Prostate gland (tissue), 2 donors: ENCODE data around the gene BRD3OS. TPM values are rescaled to one million over a fixed set of nuclear protein-coding genes. Genes with fewer than 3 reads are reported as not detected.

Experiments used
- DNase-seq: peaks from one replicate; pipeline ENCODE4 v3.0.0-alpha.2; 2019; ENCODE audit warnings: low spot score
- H3K27ac ChIP-seq, 2 donors: fragments of 200-600 bp; sonication (generic); 2 replicates each; pipeline ENCODE4 v1.5.1; 2017 to 2019
- H3K27me3 ChIP-seq: fragments of 200-600 bp; sonication (generic); replicated peaks from 2 replicates; pipeline ENCODE4 v1.5.1; 2019; ENCODE audit not compliant: insufficient read depth
- H3K36me3 ChIP-seq, 2 donors: fragments of 200-600 bp; sonication (generic); 1 replicate in 1 of 2; 2 replicates in 1 of 2; pipeline versions ENCODE4 v1.5.1 to v1.8.1; 2017 to 2019
- H3K4me1 ChIP-seq: fragments of 200-600 bp; sonication (generic); replicated peaks from 2 replicates; pipeline ENCODE4 v1.5.1; 2019
- H3K4me3 ChIP-seq, 2 donors: fragments of 200-600 bp; sonication (generic); 2 replicates each; pipeline ENCODE4 v1.5.1; 2017 to 2019
- H3K9me3 ChIP-seq: fragments of 200-600 bp; sonication (generic); 2 replicates; pipeline ENCODE4 v1.5.1; 2017
- POLR2A ChIP-seq: fragments of 450-650 bp; IDR thresholded peaks from one replicate; pipeline ENCODE4 v1.6.1; 2016; ENCODE audit warnings: antibody characterized with exemption, mild to moderate bottlenecking
- POLR2AphosphoS5 ChIP-seq: sonication (generic); formaldehyde crosslinking; IDR thresholded peaks from one replicate; pipeline ENCODE4 v1.6.1; 2017; ENCODE audit warnings: antibody characterized with exemption
- WGBS: methylation state at CpG from one replicate; pipeline ENCODE4 v1.1.5; 2018; 5-methylcytosine and 5-hydroxymethylcytosine counted together
- intact Hi-C: fragments of 100-400 bp; cut with DNase I; formaldehyde crosslinking; loops from one replicate; pipeline ENCODE4 v1.14.2; 2022
- total RNA-seq, 2 donors: library from RNA; depleted of rRNA; stranded (reverse); fragments of >200 nt; gene quantifications; one replicate each; pipeline ENCODE4 v1.1.0, GENCODE V29; 2016
- TF ChIP-seq, protein P1 (sequence below), 4 experiments: fragments of 200-600 bp in 2 of 4; fragments of 450-650 bp in 2 of 4; sonication (generic) in 2 of 4; IDR thresholded peaks; 1 replicate in 3 of 4; 2 replicates in 1 of 4; pipeline ENCODE4 v1.5.1; 2016 to 2019; ENCODE audit warnings: antibody characterized with exemption in 4 of 4, mild to moderate bottlenecking in 2 of 4, moderate library complexity in 2 of 4

BRD3OS gene
- total RNA-seq, 2 donors from 2014 or later = 16.2 to 30.1 TPM

- Histone ChIP-seq H3K4me1 (no peaks in the 10 kb centered on the region), H3K27ac (no peak overlapping the region), H3K27me3 (no peaks in the 10 kb centered on the region), H3K36me3 (no peaks in the 10 kb centered on the region), H3K9me3 (no peaks in the 10 kb centered on the region), H3K4me3 (no peak overlapping the region)
- intact Hi-C loops = no loop called here
- DNase-seq = no peak
- TF ChIP-seq POLR2AphosphoS5 (no peak), POLR2A (no peak)
- TF ChIP-seq, protein P1, sequence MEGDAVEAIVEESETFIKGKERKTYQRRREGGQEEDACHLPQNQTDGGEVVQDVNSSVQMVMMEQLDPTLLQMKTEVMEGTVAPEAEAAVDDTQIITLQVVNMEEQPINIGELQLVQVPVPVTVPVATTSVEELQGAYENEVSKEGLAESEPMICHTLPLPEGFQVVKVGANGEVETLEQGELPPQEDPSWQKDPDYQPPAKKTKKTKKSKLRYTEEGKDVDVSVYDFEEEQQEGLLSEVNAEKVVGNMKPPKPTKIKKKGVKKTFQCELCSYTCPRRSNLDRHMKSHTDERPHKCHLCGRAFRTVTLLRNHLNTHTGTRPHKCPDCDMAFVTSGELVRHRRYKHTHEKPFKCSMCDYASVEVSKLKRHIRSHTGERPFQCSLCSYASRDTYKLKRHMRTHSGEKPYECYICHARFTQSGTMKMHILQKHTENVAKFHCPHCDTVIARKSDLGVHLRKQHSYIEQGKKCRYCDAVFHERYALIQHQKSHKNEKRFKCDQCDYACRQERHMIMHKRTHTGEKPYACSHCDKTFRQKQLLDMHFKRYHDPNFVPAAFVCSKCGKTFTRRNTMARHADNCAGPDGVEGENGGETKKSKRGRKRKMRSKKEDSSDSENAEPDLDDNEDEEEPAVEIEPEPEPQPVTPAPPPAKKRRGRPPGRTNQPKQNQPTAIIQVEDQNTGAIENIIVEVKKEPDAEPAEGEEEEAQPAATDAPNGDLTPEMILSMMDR (IDR thresholded peaks at IDR 0.05) = no peak
- 86% methylated on average over 24 of the region's 25 CpGs for whole genome bisulfite sequencing
These were observed 42.1 kb upstream of the BRD3OS start for GRCh38 chr9:133982971-133983720.

DNA sequence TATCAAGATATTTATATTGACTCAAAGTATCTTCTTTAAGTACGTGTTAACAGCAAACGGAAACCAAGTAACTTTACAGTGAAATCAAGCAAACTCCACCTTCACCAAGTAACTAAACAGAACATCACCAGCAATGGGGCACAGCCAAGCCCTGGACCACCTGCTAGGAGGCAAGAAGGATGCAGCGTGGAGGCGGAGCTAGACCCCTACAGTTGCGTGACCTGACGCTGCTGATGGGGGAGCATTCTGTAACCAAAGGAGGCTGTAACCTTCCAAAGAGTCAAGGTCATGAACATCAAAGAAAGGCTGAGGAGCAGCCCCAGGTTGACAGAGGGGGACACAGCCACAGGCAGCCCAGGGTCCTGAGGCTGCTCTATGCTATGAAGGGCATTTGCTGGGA is 39.2 kb upstream of the BRD3OS start:
- no peak overlapping the region for H3K4me3 ChIP-seq
- intact Hi-C loops = no loop called here
- H3K9me3 ChIP-seq = no peaks in the 10 kb centered on the region
- no peak overlapping the region for H3K27ac ChIP-seq
- DNase-seq = no peak
- no peaks in the 10 kb centered on the region for H3K36me3 ChIP-seq
- TF ChIP-seq POLR2AphosphoS5 (no peak), POLR2A (no peak)
- TF ChIP-seq, protein P1 (IDR thresholded peaks at IDR 0.05) = no peak
- no peaks in the 10 kb centered on the region for H3K27me3 ChIP-seq
- H3K4me1 ChIP-seq = no peaks in the 10 kb centered on the region
- 78% methylated on average over 6 of the region's 6 CpGs for WGBS

DNA sequence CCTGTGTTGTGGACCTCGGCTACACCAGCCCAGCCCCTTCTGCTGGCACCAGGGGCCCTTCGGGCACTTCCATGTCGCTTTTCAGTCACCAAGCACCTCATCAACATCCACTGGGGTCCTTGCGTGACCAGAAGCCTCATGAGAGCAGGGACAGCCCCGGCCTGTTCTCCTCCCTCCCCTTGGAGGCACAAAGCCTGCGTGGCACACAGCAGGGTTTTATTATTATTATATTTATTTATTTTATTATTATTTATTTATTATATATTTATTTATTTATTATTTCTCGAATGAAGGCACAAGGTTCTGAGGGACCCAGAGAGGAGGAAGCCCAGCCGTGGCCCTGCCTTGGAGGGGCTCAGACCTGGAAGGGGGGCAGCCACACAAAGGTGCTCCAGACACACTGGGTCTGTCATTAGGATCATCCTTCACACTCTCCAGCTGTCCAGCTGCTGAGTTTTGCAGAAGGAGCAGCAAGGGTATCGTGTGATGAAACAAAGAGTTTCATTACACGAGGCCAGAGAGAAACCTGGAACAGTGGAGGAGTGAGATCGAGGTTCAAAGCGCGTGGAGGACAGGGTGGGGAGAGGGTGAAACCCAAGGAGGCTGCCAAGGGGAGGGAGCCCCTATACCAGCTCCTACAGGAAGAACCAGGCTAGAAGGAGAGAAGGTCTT is 38.4 kb upstream of the BRD3OS start:
- no peaks in the 10 kb centered on the region for H3K27me3 ChIP-seq
- 93% methylated on average over 13 of the region's 13 CpGs for WGBS

DNA sequence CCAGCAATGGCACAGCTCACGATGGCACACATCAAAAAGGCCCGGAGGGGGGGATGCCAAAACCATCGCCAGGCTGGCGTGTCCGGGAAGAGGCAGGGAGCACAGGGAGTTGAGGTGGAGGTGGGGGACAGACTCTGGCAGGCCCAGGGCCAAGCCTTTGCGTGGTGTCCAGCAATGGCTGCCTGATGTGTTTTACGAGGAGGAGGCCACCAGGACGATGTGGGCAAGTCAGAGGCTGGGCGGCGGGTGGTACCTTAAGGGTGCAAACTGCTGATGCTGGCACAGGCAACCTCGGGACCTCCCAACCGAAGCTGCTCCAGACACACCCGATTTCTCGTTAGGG is 37.9 kb upstream of the BRD3OS start:
- TF ChIP-seq POLR2A (no peak), POLR2AphosphoS5 (no peak)
- TF ChIP-seq, protein P1 (IDR thresholded peaks at IDR 0.05) = no peak
- Histone ChIP-seq H3K27me3 (no peaks in the 10 kb centered on the region), H3K27ac (no peak overlapping the region), H3K4me1 (no peaks in the 10 kb centered on the region), H3K9me3 (no peaks in the 10 kb centered on the region), H3K4me3 (no peak overlapping the region), H3K36me3 (no peaks in the 10 kb centered on the region)
- no peak for DNase-seq
- 79% methylated on average over 14 of the region's 14 CpGs for WGBS
- intact Hi-C loops = no loop called here

More for the DNA sequence above, 38.4 kb upstream of the BRD3OS start:
- TF ChIP-seq POLR2AphosphoS5 = no peak
- no peak for TF ChIP-seq POLR2A
- TF ChIP-seq, protein P1 (IDR thresholded peaks at IDR 0.05) = no peak
- intact Hi-C loops = no loop called here
- Histone ChIP-seq H3K36me3 (no peaks in the 10 kb centered on the region), H3K4me3 (no peak overlapping the region), H3K9me3 (no peaks in the 10 kb centered on the region), H3K27ac (no peak overlapping the region), H3K4me1 (no peaks in the 10 kb centered on the region)
- no peak for DNase-seq
